GM06990 (cell line): Measurements from ENCODE around the gene OR6N1.
A peak's percentile ranks its signal among the peaks of the same experiment; 100 is the strongest.

Source experiments
- DNase-seq: peaks from one replicate; pipeline ENCODE4 v3.0.0-alpha.2; 2011; ENCODE audit not compliant: insufficient read length; ENCODE audit errors: extremely low read depth
- H3K27me3 ChIP-seq: replicated peaks from 2 replicates; pipeline ENCODE4 v1.6.0; 2011; ENCODE audit warnings: low read length; ENCODE audit not compliant: control insufficient read depth, insufficient read depth
- H3K36me3 ChIP-seq: 2 replicates; pipeline ENCODE4 v1.5.1; 2011; ENCODE audit warnings: low read length; ENCODE audit not compliant: control insufficient read depth, insufficient read depth
- H3K4me3 ChIP-seq: replicated peaks from 2 replicates; pipeline ENCODE4 v1.5.1; 2011; ENCODE audit warnings: low read depth, mild to moderate bottlenecking, control low read depth, low read length
- TF ChIP-seq, protein P1 (sequence below): IDR thresholded peaks from 2 replicates; pipeline ENCODE4 v1.5.1; 2011; ENCODE audit warnings: low read length, control low read depth, mild to moderate bottlenecking, inconsistent platforms; ENCODE audit not compliant: insufficient read depth, poor library complexity, severe bottlenecking

Gene OR6N1

DNA sequence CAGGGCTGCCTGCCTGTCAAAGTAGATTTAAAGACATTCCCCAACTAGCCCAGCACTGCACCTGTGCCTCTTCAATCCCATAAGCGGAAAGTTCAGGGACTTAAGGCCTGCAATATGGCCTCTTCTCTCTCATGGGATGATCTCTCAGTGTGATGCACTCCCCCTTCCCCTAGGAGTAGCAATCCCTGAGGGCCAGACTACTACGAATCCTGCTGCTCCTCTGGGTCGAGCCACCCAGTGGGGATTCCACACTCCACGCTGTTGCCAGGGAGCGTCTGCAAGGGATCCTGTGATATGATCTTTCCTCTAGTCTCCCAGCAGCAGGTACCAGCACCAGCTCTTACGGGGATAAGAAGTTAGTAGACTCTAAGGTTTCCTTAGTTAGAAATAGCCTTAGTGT, 22.3 kb upstream of the OR6N1 start:
- TF ChIP-seq, protein P1, sequence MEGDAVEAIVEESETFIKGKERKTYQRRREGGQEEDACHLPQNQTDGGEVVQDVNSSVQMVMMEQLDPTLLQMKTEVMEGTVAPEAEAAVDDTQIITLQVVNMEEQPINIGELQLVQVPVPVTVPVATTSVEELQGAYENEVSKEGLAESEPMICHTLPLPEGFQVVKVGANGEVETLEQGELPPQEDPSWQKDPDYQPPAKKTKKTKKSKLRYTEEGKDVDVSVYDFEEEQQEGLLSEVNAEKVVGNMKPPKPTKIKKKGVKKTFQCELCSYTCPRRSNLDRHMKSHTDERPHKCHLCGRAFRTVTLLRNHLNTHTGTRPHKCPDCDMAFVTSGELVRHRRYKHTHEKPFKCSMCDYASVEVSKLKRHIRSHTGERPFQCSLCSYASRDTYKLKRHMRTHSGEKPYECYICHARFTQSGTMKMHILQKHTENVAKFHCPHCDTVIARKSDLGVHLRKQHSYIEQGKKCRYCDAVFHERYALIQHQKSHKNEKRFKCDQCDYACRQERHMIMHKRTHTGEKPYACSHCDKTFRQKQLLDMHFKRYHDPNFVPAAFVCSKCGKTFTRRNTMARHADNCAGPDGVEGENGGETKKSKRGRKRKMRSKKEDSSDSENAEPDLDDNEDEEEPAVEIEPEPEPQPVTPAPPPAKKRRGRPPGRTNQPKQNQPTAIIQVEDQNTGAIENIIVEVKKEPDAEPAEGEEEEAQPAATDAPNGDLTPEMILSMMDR, result no peak
- no peak for DNase-seq
- H3K27me3 ChIP-seq, result no peaks in the 10 kb centered on the region
- no peak overlapping the region for H3K4me3 ChIP-seq
- no peaks in the 10 kb centered on the region for H3K36me3 ChIP-seq

DNA sequence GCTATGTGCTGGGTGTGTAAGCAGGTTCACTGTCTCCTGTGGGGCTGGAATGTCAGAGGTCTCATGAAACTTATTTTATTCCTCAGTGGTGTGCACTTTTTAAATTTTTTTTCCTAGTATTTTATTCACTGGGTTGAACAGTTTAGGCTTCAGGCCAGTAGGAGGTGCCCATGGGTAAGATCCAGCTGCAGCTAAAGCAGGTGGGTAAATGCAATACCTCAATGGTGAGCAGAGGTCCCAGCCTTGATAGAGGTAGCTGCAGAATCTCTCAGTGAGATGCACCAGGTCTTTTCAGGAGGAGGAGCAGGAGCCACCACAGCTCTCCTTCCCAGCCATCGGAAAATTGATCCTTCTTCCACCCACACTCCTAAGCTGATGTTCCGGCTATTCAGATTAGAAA, 21.6 kb upstream of the OR6N1 start:
- TF ChIP-seq, protein P1, result peak; percentile 78
- H3K36me3 ChIP-seq, result no peaks in the 10 kb centered on the region
- H3K27me3 ChIP-seq, result no peaks in the 10 kb centered on the region
- no peak overlapping the region for H3K4me3 ChIP-seq
- DNase-seq, result no peak

DNA sequence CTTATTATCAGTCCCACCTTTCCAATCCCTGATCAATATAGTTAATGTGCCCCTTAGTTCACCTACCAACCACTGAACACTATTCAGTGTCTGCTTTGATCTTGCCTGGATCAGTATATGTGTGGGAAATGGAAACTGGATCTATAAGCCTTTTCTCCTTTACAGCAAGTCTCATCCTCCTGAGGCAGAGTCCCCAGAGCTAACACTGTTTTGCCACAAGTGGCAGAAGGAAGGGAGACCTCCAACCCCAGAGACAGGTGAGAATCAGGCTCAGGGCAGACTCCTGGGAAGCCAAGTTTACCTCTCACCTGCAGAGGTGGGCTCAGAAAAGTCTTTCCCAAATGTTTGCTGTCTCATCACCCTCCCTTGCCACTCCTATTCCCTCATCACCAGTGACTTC, 9.1 kb upstream of the OR6N1 start, which contains the start of gene OR6N2:
Gene OR6N2, minus strand, starts transcription at position 101 of the 400 bp plus-strand sequence. CDS start 3,569 bp downstream, outside the sequence.
- H3K4me3 ChIP-seq, result no peak within 1 kb of the TSS
- H3K36me3 ChIP-seq, result no peaks in the 10 kb centered on the region
- H3K27me3 ChIP-seq, result no peaks in the 10 kb centered on the region
- no peak for DNase-seq
- TF ChIP-seq, protein P1, result no peak

DNA sequence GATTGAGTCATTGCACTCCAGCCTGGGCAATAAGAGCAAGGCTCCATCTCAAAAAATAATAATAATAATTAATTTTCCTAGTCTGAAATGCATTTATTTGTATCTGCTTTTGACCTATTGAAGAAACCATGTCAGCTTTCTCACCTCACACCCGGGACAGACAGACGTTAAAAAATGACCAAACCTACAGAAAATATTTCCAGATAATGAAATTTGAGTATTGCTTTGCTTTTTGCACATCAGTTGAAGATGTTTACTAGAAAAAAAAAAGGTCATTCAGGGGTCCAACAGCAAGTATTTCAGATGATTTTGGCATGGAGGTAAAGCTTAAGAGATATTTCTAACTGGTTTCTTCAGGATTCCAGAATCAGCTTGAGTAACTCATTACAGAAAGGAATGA, 17.6 kb downstream of the OR6N1 start, which contains the start of gene OR6K6:
Gene OR6K6, plus strand, starts transcription at position 301 of the 400 bp plus-strand sequence. CDS start 168 bp downstream, outside the sequence.
- no peaks in the 10 kb centered on the region for H3K27me3 ChIP-seq
- TF ChIP-seq, protein P1, result no peak
- no peaks in the 10 kb centered on the region for H3K36me3 ChIP-seq
- DNase-seq, result no peak
- H3K4me3 ChIP-seq, result no peak within 1 kb of the TSS

DNA sequence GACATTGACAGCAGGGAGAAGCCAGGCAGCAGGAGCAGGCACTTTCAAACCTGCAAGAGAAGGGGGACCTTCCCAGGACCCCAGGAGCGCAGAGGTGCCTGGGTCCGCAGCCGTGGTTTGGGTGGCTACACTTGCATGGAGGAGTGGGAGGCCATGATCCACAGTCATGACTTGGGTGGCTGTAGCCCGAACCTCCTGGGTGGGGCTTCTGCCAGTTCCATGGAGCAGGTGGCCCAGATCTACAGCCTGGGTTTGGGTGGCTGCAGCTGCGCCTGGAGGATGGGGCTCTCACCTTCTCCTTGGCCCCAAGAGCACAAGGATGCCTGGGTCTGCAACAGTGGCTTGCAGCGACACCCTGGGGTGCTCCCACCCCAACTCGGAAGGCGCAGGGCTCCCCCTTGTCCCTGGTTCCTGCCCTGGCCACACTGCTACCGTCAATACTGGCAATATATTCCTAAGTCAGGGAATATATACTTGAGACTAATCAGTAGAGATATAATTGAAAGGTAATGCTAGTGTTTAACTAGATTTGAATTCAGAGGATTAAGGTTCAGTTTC, 19.8 kb downstream of the OR6N1 start:
- no peak for DNase-seq
- Histone ChIP-seq H3K27me3 (no peaks in the 10 kb centered on the region), H3K4me3 (no peak overlapping the region), H3K36me3 (no peaks in the 10 kb centered on the region)
- TF ChIP-seq, protein P1, result no peak

DNA sequence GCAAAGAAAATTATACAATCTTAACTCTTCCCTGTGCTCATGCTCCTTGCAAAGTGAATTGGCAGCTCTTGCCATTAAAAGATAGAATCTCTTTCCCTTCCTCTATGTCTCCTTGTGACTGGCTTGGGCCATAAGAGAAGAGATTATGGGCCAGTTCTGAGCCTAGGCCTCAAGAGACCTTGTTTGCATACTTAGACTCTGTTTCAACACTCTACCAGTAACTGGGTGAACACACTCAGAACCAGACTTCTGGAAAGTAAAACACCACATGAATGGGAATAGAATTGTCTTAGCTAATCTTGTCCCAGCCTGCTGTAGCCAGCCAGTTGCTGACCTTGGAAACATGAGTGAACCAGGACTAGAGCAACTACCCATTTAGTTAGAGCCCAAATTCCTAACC, 36.1 kb downstream of the OR6N1 start:
- no peaks in the 10 kb centered on the region for H3K36me3 ChIP-seq
- H3K4me3 ChIP-seq, result no peak overlapping the region
- no peak for DNase-seq
- no peaks in the 10 kb centered on the region for H3K27me3 ChIP-seq
- TF ChIP-seq, protein P1, result no peak
